K562 (cell line): ENCODE data around the gene CBFA2T3. TPM values are rescaled to one million over a fixed set of nuclear protein-coding genes. Genes with fewer than 3 reads are reported as not detected.

ENCODE experiments used
- ATAC-seq: fragments of 200-7000 bp; cut with Tn5 transposase; 3 replicates; pipeline ENCODE4 v1.9.1; 2020; ENCODE audit warnings: moderate library complexity
- BruUV-seq: library from RNA; stranded (reverse); fragments of 400-500 nt; replicated peaks from 2 replicates; lab custom pipeline; 2021; lab: Mats Ljungman, UMichigan
- CTCF ChIA-PET: fragments of 300-600 bp; formaldehyde crosslinking; extraction: SDS; loops from one replicate; lab custom pipeline; 2021; ENCODE audit warnings: low intra/inter-chr PET ratio; lab: Yijun Ruan, JAX
- POLR2A ChIA-PET: fragments of 300-600, 350-650 bp; sonication (Branson Sonifier 250); formaldehyde crosslinking; extraction: SDS; loops from one replicate; lab custom pipeline; 2021; ENCODE audit warnings: antibody characterized with exemption, inconsistent platforms; lab: Yijun Ruan, JAX
- DNase-seq, 4 experiments: peaks; one replicate each; pipeline versions ENCODE4 v3.0.0 to v3.0.0-alpha.2; 2011 to 2018; ENCODE audit warnings: low spot score in 3 of 4, mixed read lengths in 3 of 4; ENCODE audit errors: extremely low read depth in 1 of 4
- FAIRE-seq: peaks from 2 replicates; lab custom pipeline; 2011; peaks lifted over from hg19 to GRCh38; lab: Jason Lieb, UNC
- H2AFZ ChIP-seq: 2 replicates; pipeline ENCODE4 v1.6.0; 2011; ENCODE audit warnings: low read depth, low read length, control low read depth, inconsistent platforms
- H3K27ac ChIP-seq: fragments of 200-600 bp; 3 replicates; pipeline ENCODE4 v1.8.0; 2011; ENCODE audit warnings: low read depth, mild to moderate bottlenecking, control low read depth, inconsistent platforms, low read length, moderate library complexity, mixed read lengths; ENCODE audit errors: extremely low read depth
- H3K27me3 ChIP-seq, 2 experiments: fragments of 300-600 bp in 1 of 2; 2 replicates in 1 of 2; 3 replicates in 1 of 2; pipeline versions ENCODE4 v1.6.0 to v1.8.0; 2011; ENCODE audit warnings: inconsistent platforms in 2 of 2, low read length in 2 of 2, mild to moderate bottlenecking in 1 of 2, mixed read lengths in 1 of 2, moderate library complexity in 1 of 2; ENCODE audit not compliant: control insufficient read depth in 2 of 2, insufficient read depth in 2 of 2
- H3K36me3 ChIP-seq: fragments of 300-600 bp; 3 replicates; pipeline ENCODE4 v1.8.0; 2011; ENCODE audit warnings: mild to moderate bottlenecking, low read length, inconsistent platforms; ENCODE audit not compliant: control insufficient read depth, insufficient read depth
- H3K4me1 ChIP-seq, 2 experiments: fragments of 200-600 bp in 1 of 2; replicated peaks in 1 of 2; 2 replicates in 1 of 2; 3 replicates in 1 of 2; pipeline versions ENCODE4 v1.5.1 to v1.8.0; 2011; ENCODE audit warnings: inconsistent platforms in 2 of 2, low read length in 2 of 2, mild to moderate bottlenecking in 1 of 2, mixed read lengths in 1 of 2, moderate library complexity in 1 of 2; ENCODE audit not compliant: control insufficient read depth in 2 of 2, insufficient read depth in 2 of 2
- H3K4me2 ChIP-seq: 2 replicates; pipeline ENCODE4 v1.6.1; 2011; ENCODE audit warnings: low read length, control low read depth, inconsistent platforms, mixed read lengths; ENCODE audit not compliant: insufficient read depth
- H3K4me3 ChIP-seq: fragments of 200-600 bp; sonication (generic), shearing (Covaris generic); 2 replicates; pipeline ENCODE4 v1.5.1; 2016; ENCODE audit warnings: control low read depth, inconsistent platforms
- H3K79me2 ChIP-seq: fragments of 200-600 bp; 3 replicates; pipeline ENCODE4 v1.8.0; 2011; ENCODE audit warnings: low read length, inconsistent platforms; ENCODE audit not compliant: control insufficient read depth, insufficient read depth
- H3K9ac ChIP-seq, 2 experiments: 2 replicates each; pipeline versions ENCODE4 v1.6.0 to v1.6.1; 2011; ENCODE audit warnings: low read depth in 2 of 2, low read length in 2 of 2, control low read depth in 1 of 2, inconsistent platforms in 1 of 2, mild to moderate bottlenecking in 1 of 2, mixed read lengths in 1 of 2; ENCODE audit not compliant: insufficient read depth in 1 of 2
- H3K9me1 ChIP-seq: one replicate; pipeline ENCODE4 v1.6.0; 2011; ENCODE audit warnings: inconsistent platforms, mild to moderate bottlenecking, low read length, moderate library complexity; ENCODE audit not compliant: control insufficient read depth, insufficient read depth
- H3K9me3 ChIP-seq: replicated peaks from 2 replicates; pipeline ENCODE4 v1.5.1; 2011; ENCODE audit warnings: low read depth, low read length, inconsistent platforms; ENCODE audit not compliant: control insufficient read depth, insufficient read depth
- H4K20me1 ChIP-seq: replicated peaks from 2 replicates; pipeline ENCODE4 v1.6.1; 2011; ENCODE audit warnings: low read length, inconsistent platforms, mixed read lengths; ENCODE audit not compliant: control insufficient read depth, insufficient read depth
- BCOR ChIP-seq: fragments of 450-650 bp; IDR thresholded peaks from 2 replicates; pipeline ENCODE4 v1.6.1; 2016
- EP300 ChIP-seq: IDR thresholded peaks from 2 replicates; pipeline ENCODE4 v1.6.1; 2012; ENCODE audit warnings: low read length, improper control_type of control experiment
- HNRNPL ChIP-seq: fragments of 200-400 bp; formaldehyde crosslinking; IDR thresholded peaks from 2 replicates; pipeline ENCODE4 v1.6.1; 2017; ENCODE audit warnings: low read depth, mild to moderate bottlenecking, low read length
- NRF1 ChIP-seq, 2 experiments: fragments of 450-650 bp; IDR thresholded peaks in 1 of 2; conservative IDR thresholded peaks in 1 of 2; 2 replicates each; pipeline ENCODE4 v1.6.1; 2014; ENCODE audit warnings: mild to moderate bottlenecking in 2 of 2
- POLR2G ChIP-seq: fragments of 200-400 bp; formaldehyde crosslinking; IDR thresholded peaks from 2 replicates; pipeline ENCODE4 v1.6.1; 2017; ENCODE audit warnings: low read depth, mild to moderate bottlenecking, antibody characterized with exemption, low read length, moderate library complexity
- PTRF ChIP-seq: fragments of 450-650 bp; IDR thresholded peaks from 2 replicates; pipeline ENCODE4 v1.6.1; 2016; ENCODE audit warnings: mild to moderate bottlenecking, missing genetic modification characterization, missing compliant biosample characterization
- RBM22 ChIP-seq: fragments of 200-400 bp; formaldehyde crosslinking; IDR thresholded peaks from 2 replicates; pipeline ENCODE4 v1.6.1; 2018; ENCODE audit warnings: low read length, low read depth; ENCODE audit not compliant: poor library complexity, severe bottlenecking
- TFAP4 ChIP-seq: sonication (generic); formaldehyde crosslinking; IDR thresholded peaks from 2 replicates; pipeline ENCODE4 v1.8.0; 2022; ENCODE audit warnings: missing genetic modification reagents, mild to moderate bottlenecking, moderate library complexity, borderline replicate concordance
- ZBTB9 ChIP-seq: fragments of 450-650 bp; formaldehyde crosslinking; IDR thresholded peaks from 2 replicates; pipeline ENCODE4 v1.4.0; 2020; ENCODE audit warnings: mild to moderate bottlenecking, moderate library complexity
- ZNF282 ChIP-seq: sonication (generic); formaldehyde crosslinking; IDR thresholded peaks from 2 replicates; pipeline ENCODE4 v1.8.1; 2023; ENCODE audit warnings: missing genetic modification reagents
- ZNF347 ChIP-seq: fragments of 450-650 bp; formaldehyde crosslinking; IDR thresholded peaks from 2 replicates; pipeline ENCODE4 v1.4.0; 2020; ENCODE audit warnings: low read depth, mild to moderate bottlenecking, moderate library complexity
- ZNF583 ChIP-seq: fragments of 250-450 bp; sonication (Bioruptor Pico); IDR thresholded peaks from 2 replicates; pipeline ENCODE4 v1.4.0; 2020
- WGBS: fragments of 100-300 bp; shearing (Covaris generic); methylation state at CpG from one replicate; pipeline ENCODE4 v1.1.6; 2016; ENCODE audit warnings: low coverage, mixed read lengths; ENCODE audit not compliant: insufficient coverage; ENCODE audit errors: missing lambda C conversion rate; 5-methylcytosine and 5-hydroxymethylcytosine counted together
- in situ Hi-C: fragments of 300-500 bp; cut with MboI; formaldehyde crosslinking; loops from 4 replicates; pipeline ENCODE4 v1.15.0; 2018; ENCODE audit warnings: inconsistent platforms, mixed read lengths
- intact Hi-C: fragments of 100-400 bp; cut with micrococcal nuclease; formaldehyde crosslinking; loops from 2 replicates; pipeline ENCODE4 v1.14.2; 2022
- polyA plus RNA-seq, 8 experiments: library from polyadenylated mRNA; depleted of rRNA in 4 of 8; stranded (reverse) in 5 of 8; unstranded in 3 of 8; fragments of >200 nt; fragmentation: Nextera tagmentation in 2 of 8; fragmentation: Illumina TruSeq in 1 of 8; extraction: Ambion mirVana in 2 of 8; extraction: Trizol in 1 of 8; gene quantifications; 2 replicates each; pipeline versions ENCODE4 v1.2.1 to v1.2.3, GENCODE V29; 2011 to 2014; ENCODE audit warnings: inconsistent platforms in 1 of 8, missing spikeins in 1 of 8
- total RNA-seq, 7 experiments: library from RNA; depleted of rRNA in 6 of 7; stranded (reverse); fragments of >200 nt in 6 of 7; fragmentation: Illumina TruSeq in 2 of 7; extraction: Trizol in 2 of 7; gene quantifications; 2 replicates each; pipeline versions ENCODE4 v1.2.1 to v1.2.3, GENCODE V29; 2011 to 2021; ENCODE audit warnings: low replicate concordance in 1 of 7
- TF ChIP-seq, protein P1 (sequence below): IDR thresholded peaks from 2 replicates; pipeline ENCODE4 v1.6.1; 2016; ENCODE audit warnings: missing genetic modification characterization, missing compliant biosample characterization
- TF ChIP-seq, protein P2 (sequence below): sonication (generic); formaldehyde crosslinking; IDR thresholded peaks from 2 replicates; pipeline ENCODE4 v1.8.1; 2023; ENCODE audit warnings: mild to moderate bottlenecking, missing genetic modification reagents

Gene CBFA2T3
- total and polyA plus RNA-seq, 9 of the 15 experiments (the other 6 are each of a cell fraction or from before 2014, with no cell fraction given): 2.3 to 145 (median 6.7) TPM

GRCh38 chr16:88883117-88883895 is 93.7 kb downstream of the CBFA2T3 start:
- intact Hi-C loops (no loop called here), in situ Hi-C loops (no loop called here)
- H4K20me1 ChIP-seq: no peaks in the 10 kb centered on the region
- CTCF ChIA-PET: no interaction called here
- no peak for ATAC-seq
- no peak overlapping the region for H3K9ac ChIP-seq
- no peak overlapping the region for H3K4me2 ChIP-seq
- H3K79me2 ChIP-seq: peaks cover 23% of the 10 kb centered on the region
- POLR2A ChIA-PET: interaction anchor here (0.6 kb wide), 1 partner anchor 214 kb away, joined by 3 read pairs; no protein-coding TSS in a partner anchor
- no peak overlapping the region for H3K4me3 ChIP-seq
- TF ChIP-seq HNRNPL: 0 out of 2 replicates have a peak, but pooled peaks have one; percentile 30
- TF ChIP-seq, protein P1, sequence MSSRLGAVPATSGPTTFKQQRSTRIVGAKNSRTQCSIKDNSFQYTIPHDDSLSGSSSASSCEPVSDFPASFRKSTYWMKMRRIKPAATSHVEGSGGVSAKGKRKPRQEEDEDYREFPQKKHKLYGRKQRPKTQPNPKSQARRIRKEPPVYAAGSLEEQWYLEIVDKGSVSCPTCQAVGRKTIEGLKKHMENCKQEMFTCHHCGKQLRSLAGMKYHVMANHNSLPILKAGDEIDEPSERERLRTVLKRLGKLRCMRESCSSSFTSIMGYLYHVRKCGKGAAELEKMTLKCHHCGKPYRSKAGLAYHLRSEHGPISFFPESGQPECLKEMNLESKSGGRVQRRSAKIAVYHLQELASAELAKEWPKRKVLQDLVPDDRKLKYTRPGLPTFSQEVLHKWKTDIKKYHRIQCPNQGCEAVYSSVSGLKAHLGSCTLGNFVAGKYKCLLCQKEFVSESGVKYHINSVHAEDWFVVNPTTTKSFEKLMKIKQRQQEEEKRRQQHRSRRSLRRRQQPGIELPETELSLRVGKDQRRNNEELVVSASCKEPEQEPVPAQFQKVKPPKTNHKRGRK (tag): no peak
- no peak for TF ChIP-seq EP300
- no peak for TF ChIP-seq ZNF583
- no peak for TF ChIP-seq PTRF (tag)
- TF ChIP-seq ZBTB9 (CRISPR knock-in tag): peak; percentile 29; the same call in 1 of the 2 replicates
- TF ChIP-seq NRF1 (conservative IDR thresholded peaks at IDR 0.05 in 1 of 2, IDR thresholded peaks at IDR 0.05 in 1 of 2): no peak
- no peak for TF ChIP-seq BCOR
- peak; percentile 38 for TF ChIP-seq POLR2G
- TF ChIP-seq RBM22: peak; percentile 91
- TF ChIP-seq ZNF282: no peak
- TF ChIP-seq TFAP4 (CRISPR knock-in tag): 0 out of 2 replicates have a peak, but pooled peaks have one; percentile 1
- TF ChIP-seq, protein P2, sequence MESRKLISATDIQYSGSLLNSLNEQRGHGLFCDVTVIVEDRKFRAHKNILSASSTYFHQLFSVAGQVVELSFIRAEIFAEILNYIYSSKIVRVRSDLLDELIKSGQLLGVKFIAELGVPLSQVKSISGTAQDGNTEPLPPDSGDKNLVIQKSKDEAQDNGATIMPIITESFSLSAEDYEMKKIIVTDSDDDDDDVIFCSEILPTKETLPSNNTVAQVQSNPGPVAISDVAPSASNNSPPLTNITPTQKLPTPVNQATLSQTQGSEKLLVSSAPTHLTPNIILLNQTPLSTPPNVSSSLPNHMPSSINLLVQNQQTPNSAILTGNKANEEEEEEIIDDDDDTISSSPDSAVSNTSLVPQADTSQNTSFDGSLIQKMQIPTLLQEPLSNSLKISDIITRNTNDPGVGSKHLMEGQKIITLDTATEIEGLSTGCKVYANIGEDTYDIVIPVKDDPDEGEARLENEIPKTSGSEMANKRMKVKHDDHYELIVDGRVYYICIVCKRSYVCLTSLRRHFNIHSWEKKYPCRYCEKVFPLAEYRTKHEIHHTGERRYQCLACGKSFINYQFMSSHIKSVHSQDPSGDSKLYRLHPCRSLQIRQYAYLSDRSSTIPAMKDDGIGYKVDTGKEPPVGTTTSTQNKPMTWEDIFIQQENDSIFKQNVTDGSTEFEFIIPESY (CRISPR knock-in tag): peak; percentile 55; the same call in 1 of the 2 replicates
- TF ChIP-seq ZNF347 (CRISPR knock-in tag): no peak
- no peaks in the 10 kb centered on the region for H3K27me3 ChIP-seq
- DNase-seq: no peak
- H3K36me3 ChIP-seq: peaks cover 100% of the 10 kb centered on the region
- WGBS: 97% methylated on average over 37 of the region's 49 CpGs
- no peak for FAIRE-seq
- peaks cover 0 to 87% of the 10 kb centered on the region in 2 experiments; a peak in 3 of 5 replicates for H3K4me1 ChIP-seq
- no peaks in the 10 kb centered on the region for H3K9me1 ChIP-seq
- H3K27ac ChIP-seq: no peak overlapping the region
- peaks cover 3% of the 10 kb centered on the region for H3K9me3 ChIP-seq
- no peak overlapping the region for H2AFZ ChIP-seq
- BruUV-seq: no TSS peak
